Measurements from ENCODE around the gene RIMBP2.

GRCh38 chr12:130458341-130458740 is 257.8 kb downstream of the RIMBP2 start:
- TF ChIP-seq CTCF (IDR thresholded peaks at IDR 0.05): no peak
- TF ChIP-seq EP300 (IDR thresholded peaks at IDR 0.05): no peak

All from tibial nerve (tissue), 4 donors.